ENCODE data around the gene MME. TPM values are rescaled to one million over a fixed set of nuclear protein-coding genes. Genes with fewer than 3 reads are reported as not detected.

MME gene
- total RNA-seq, 1 donor from 2014 or later, result 31.7 TPM

DNA sequence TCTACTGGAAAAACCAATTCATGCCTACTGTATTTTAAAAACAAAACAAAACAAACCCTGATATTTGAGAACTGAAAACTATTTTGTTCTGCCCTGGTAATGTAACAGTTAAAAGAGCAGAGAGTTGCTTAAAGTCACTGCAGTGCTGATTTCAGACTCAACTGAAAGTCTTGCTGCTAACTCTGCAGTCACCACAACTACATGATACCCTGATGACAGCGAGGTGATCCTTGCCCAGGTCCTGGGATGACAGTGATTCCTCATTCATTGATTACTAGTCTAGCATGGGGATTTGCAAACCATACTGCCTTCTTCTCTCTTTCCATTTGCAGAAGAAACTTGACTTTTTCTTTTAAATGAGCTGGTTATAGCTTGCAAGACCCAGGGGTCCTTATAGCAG is 67.5 kb downstream of the MME start:
- H3K36me3 Mint-ChIP-seq, result no peaks in the 10 kb centered on the region
- H3K4me1 Mint-ChIP-seq, result peaks cover 3% of the 10 kb centered on the region
- H3K4me3 Mint-ChIP-seq, result no peak overlapping the region
- no peaks in the 10 kb centered on the region for H3K27me3 Mint-ChIP-seq (ENCODE audit: low read depth)
- no peak for DNase-seq (ENCODE audit: low spot score in 2 of 2, unreplicated experiment in 2 of 2)
- TF ChIP-seq, protein P1, sequence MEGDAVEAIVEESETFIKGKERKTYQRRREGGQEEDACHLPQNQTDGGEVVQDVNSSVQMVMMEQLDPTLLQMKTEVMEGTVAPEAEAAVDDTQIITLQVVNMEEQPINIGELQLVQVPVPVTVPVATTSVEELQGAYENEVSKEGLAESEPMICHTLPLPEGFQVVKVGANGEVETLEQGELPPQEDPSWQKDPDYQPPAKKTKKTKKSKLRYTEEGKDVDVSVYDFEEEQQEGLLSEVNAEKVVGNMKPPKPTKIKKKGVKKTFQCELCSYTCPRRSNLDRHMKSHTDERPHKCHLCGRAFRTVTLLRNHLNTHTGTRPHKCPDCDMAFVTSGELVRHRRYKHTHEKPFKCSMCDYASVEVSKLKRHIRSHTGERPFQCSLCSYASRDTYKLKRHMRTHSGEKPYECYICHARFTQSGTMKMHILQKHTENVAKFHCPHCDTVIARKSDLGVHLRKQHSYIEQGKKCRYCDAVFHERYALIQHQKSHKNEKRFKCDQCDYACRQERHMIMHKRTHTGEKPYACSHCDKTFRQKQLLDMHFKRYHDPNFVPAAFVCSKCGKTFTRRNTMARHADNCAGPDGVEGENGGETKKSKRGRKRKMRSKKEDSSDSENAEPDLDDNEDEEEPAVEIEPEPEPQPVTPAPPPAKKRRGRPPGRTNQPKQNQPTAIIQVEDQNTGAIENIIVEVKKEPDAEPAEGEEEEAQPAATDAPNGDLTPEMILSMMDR (IDR thresholded peaks at IDR 0.05; ENCODE audit: unreplicated experiment), result no peak
- H3K9me3 Mint-ChIP-seq, result no peaks in the 10 kb centered on the region
- no peak overlapping the region for H3K27ac Mint-ChIP-seq

DNA sequence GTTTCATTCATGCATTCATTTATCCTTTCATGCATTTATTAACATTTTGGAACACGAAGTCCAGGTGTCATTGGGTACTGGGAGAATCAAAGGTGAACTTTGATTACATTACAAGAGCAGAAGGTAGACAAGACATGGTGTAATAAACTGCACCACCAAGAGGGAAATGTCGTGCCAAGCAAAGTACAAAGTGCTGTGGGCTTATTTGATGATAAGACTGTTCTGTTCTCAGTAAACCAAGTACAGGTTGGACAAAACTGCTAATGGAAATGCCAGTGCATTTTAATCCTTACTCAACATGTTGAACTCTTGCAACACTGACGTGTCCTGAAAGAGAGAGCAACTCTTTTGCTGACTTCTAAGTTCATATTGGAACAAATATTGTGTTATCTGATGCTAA is 69.4 kb downstream of the MME start:
- Mint-ChIP-seq H3K27ac (no peak overlapping the region), H3K4me1 (peaks cover 3% of the 10 kb centered on the region), H3K27me3 (ENCODE audit: low read depth) (no peaks in the 10 kb centered on the region), H3K9me3 (no peaks in the 10 kb centered on the region), H3K36me3 (peaks cover 1% of the 10 kb centered on the region), H3K4me3 (no peak overlapping the region)
- TF ChIP-seq, protein P1 (IDR thresholded peaks at IDR 0.05; ENCODE audit: unreplicated experiment), result no peak
- no peak for DNase-seq (ENCODE audit: low spot score in 2 of 2, unreplicated experiment in 2 of 2)

DNA sequence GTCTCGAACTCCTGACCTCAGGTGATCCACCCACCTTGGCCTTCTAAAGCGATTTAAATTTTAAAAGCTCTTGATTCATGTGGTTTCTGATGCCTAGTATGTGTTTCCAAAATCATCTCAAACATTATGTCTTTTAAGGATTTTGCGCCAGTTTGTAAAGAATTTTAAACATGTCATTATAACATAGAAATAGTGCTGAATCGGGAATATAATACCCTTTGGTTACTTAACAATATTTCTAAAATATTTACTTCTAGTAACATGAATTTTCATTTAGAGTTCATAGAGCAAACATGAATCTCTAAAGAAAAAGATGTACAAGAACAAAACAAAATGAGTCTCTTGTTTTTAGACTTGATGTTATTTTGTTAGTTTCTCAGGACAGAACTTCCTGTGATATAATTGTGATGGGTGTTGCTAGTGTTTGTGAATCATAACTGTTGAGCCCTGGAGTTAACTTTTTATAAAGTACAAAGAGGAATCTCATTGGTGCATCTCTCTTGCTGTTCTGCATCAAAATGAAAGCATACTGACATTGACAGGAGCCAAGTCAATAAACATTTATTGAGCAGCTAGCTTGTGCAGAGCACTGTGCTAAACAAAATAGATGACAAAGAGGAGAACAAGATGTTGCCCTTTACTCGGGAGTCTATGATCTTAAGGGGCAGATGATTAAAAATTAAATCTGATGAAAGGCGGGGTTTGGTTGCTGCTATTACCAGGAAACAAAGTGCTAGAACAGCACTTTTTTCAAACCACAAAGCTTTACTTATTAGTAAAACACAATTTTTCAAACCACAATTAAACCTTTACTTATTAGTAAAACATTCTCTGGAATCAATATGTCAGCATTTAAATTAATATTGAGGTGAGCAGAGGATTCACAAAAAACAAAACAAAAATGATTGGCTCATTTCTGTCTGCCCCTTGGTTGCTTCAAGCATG is 73.4 kb downstream of the MME start:
- Mint-ChIP-seq H3K4me3 (no peak overlapping the region), H3K36me3 (peaks cover 1% of the 10 kb centered on the region), H3K27me3 (ENCODE audit: low read depth) (no peaks in the 10 kb centered on the region), H3K9me3 (no peaks in the 10 kb centered on the region), H3K27ac (no peak overlapping the region), H3K4me1 (peaks cover 2% of the 10 kb centered on the region)
- TF ChIP-seq, protein P1 (IDR thresholded peaks at IDR 0.05; ENCODE audit: unreplicated experiment), result no peak
- no peak for DNase-seq (ENCODE audit: low spot score in 2 of 2, unreplicated experiment in 2 of 2)

DNA sequence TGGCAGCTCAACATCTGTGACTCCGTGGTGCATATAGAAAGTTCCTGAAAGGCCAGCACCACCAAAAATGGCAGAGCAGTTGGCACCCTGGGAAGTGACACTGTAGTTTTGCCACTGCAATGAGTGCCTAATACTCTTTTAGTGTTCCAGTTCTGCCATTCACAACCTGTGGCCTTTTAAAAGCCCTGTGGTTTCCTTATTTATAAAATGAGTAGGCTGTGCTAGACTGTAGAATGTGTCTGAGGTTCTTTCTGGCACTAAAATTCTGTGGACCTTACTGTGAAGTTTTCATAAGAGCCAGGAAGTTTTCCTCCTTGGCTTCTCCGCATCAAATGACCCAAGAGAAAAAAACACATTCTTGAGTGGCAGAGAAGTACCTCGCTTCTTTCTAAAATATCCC is 74.1 kb downstream of the MME start:
- Mint-ChIP-seq H3K4me1 (peaks cover 2% of the 10 kb centered on the region), H3K36me3 (peaks cover 1% of the 10 kb centered on the region), H3K27ac (no peak overlapping the region), H3K4me3 (no peak overlapping the region), H3K9me3 (no peaks in the 10 kb centered on the region), H3K27me3 (ENCODE audit: low read depth) (no peaks in the 10 kb centered on the region)
- DNase-seq (ENCODE audit: low spot score in 2 of 2, unreplicated experiment in 2 of 2), result no peak
- TF ChIP-seq, protein P1 (IDR thresholded peaks at IDR 0.05; ENCODE audit: unreplicated experiment), result no peak

DNA sequence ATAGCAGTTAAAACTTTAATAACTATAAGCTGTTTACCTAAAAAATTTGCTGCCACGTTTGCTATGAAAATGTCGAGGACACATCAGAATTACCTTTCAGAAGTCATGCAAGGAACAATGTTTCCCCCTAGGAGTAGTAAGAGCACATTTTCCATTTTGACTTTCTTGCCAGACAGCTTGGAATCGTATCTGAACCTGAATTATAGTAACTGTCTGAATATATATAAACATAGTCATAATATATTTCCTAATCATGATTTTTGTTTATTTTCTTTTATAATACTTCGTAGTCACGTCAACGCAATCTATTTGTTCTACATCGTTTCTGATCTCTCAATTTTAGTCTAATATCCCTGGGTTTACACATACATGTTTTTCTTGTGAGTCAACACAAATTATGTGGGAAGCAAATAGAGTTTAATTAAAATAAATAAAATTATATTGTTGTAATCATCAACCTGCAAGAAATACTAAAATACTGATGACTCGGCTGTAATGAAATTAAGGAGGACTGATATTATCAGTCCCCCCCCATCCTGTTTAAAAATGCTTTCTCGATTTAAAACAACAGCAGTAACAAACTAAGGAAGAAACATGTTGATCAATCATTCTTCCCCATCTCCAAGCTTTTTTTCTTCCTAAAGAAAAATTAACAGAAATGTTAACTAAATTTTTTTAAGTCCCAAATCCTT is 78.4 kb downstream of the MME start:
- Mint-ChIP-seq H3K27ac (no peak overlapping the region), H3K27me3 (ENCODE audit: low read depth) (no peaks in the 10 kb centered on the region), H3K9me3 (no peaks in the 10 kb centered on the region), H3K4me3 (no peak overlapping the region), H3K4me1 (peaks cover 2% of the 10 kb centered on the region), H3K36me3 (no peaks in the 10 kb centered on the region)
- DNase-seq (ENCODE audit: low spot score in 2 of 2, unreplicated experiment in 2 of 2), result no peak
- TF ChIP-seq, protein P1 (IDR thresholded peaks at IDR 0.05; ENCODE audit: unreplicated experiment), result no peak
